NCI-H1417 treated with DMSO at 0.1 percent for 48 hours (cell line): ENCODE results near the gene IL17REL.

ENCODE experiments used
- DNase-seq: peaks from one replicate; lab custom pipeline; 2025; lab: John Stamatoyannopoulos, UW

IL17REL gene

GRCh38 chr22:50012211-50013181 is at the start of gene IL17REL:
Gene IL17REL (minus strand): TSS chr22:50012765. CDS start chr22:50012646, 119 bp downstream.
- no peak for DNase-seq

GRCh38 chr22:50061824-50062355 is 49.3 kb upstream of the IL17REL start:
- DNase-seq, result no peak

GRCh38 chr22:50061141-50061823 is 48.7 kb upstream of the IL17REL start:
- DNase-seq, result no peak

GRCh38 chr22:50060441-50061140 is 48.0 kb upstream of the IL17REL start:
- no peak for DNase-seq

- DNase-seq, result no peak
Observed at GRCh38 chr22:50059881-50060262, 47.3 kb upstream of the IL17REL start.

GRCh38 chr22:50058906-50059880 is 46.6 kb upstream of the IL17REL start:
- no peak for DNase-seq

- no peak for DNase-seq
Observed at GRCh38 chr22:50058061-50058905, 45.7 kb upstream of the IL17REL start, which contains the start of gene TTLL8. Gene TTLL8 (minus strand): TSS chr22:50058298.

- no peak for DNase-seq
Observed at GRCh38 chr22:50057278-50058060, 44.9 kb upstream of the IL17REL start.

GRCh38 chr22:50056214-50056972 is 43.8 kb upstream of the IL17REL start:
- no peak for DNase-seq

GRCh38 chr22:50053861-50054260 is 41.3 kb upstream of the IL17REL start:
- DNase-seq, result no peak

GRCh38 chr22:50051930-50052329 is 39.4 kb upstream of the IL17REL start:
- DNase-seq, result no peak

GRCh38 chr22:50049299-50050195 is 37.0 kb upstream of the IL17REL start:
- DNase-seq, result no peak

- DNase-seq, result no peak
Observed at GRCh38 chr22:50048836-50049235, 36.3 kb upstream of the IL17REL start.

- no peak for DNase-seq
Observed at GRCh38 chr22:50048061-50048765, 35.6 kb upstream of the IL17REL start.

GRCh38 chr22:50047346-50047745 is 34.8 kb upstream of the IL17REL start:
- no peak for DNase-seq

- DNase-seq, result no peak
Observed at GRCh38 chr22:50046481-50047245, 34.1 kb upstream of the IL17REL start.
